GM18907 (cell line): Measurements from ENCODE around the gene ACAA2.

Experiments
- ATAC-seq: cut with Tn5 transposase; IDR thresholded peaks from one replicate; pipeline ENCODE4 v1.9.1; 2021; ENCODE audit warnings: mild to moderate bottlenecking, moderate library complexity; ENCODE audit not compliant: unreplicated experiment

Gene ACAA2

GRCh38 chr18:49744376-49745008 is 68.8 kb downstream of the ACAA2 start:
- no peak for ATAC-seq

- no peak for ATAC-seq
These were observed 70.2 kb downstream of the ACAA2 start for GRCh38 chr18:49743117-49743567.

- ATAC-seq = no peak
These were observed 70.8 kb downstream of the ACAA2 start for GRCh38 chr18:49742316-49743116.

- ATAC-seq = no peak
These were observed 74.1 kb downstream of the ACAA2 start for GRCh38 chr18:49739275-49739674.

GRCh38 chr18:49738721-49739120 is 74.6 kb downstream of the ACAA2 start:
- ATAC-seq = no peak

- no peak for ATAC-seq
These were observed 78.5 kb downstream of the ACAA2 start for GRCh38 chr18:49734836-49735235.

- ATAC-seq = no peak
These were observed 79.3 kb downstream of the ACAA2 start for GRCh38 chr18:49733896-49734585.

GRCh38 chr18:49733321-49733720 is 80.0 kb downstream of the ACAA2 start:
- no peak for ATAC-seq
